ENCODE measurements around the gene FAM174A. TPM values are rescaled to one million over a fixed set of nuclear protein-coding genes. Genes with fewer than 3 reads are reported as not detected.

FAM174A gene
- 24.9 and 26.5 TPM in 2 replicates for total RNA-seq

GRCh38 chr5:100535060-100536005 is at the start of gene FAM174A:
TSS of gene FAM174A (plus strand) at chr5:100535374. CDS start at chr5:100535531, 157 bp downstream.

